ENCODE data around the gene ZBTB8B.

- no peak for TF ChIP-seq POLR2A (IDR thresholded peaks at IDR 0.05; ENCODE audit: low read depth)
- TF ChIP-seq CTCF (IDR thresholded peaks at IDR 0.05): no peak
- TF ChIP-seq POLR2AphosphoS5 (IDR thresholded peaks at IDR 0.05): no peak
These were observed 10.1 kb downstream of the ZBTB8B start for GRCh38 chr1:32474954-32475353.
